ENCODE measurements around the gene FBXL20.
"Not testable (repeated sequence)": the region's sequence is repeated elsewhere in the genome, so short reads cannot be mapped to it uniquely, and the experiment has no call there.

FBXL20 gene

GRCh38 chr17:39332092-39332491, 69.3 kb downstream of the FBXL20 start:
- no peak for DNase-seq (ENCODE audit: low spot score)

- no peak for DNase-seq (ENCODE audit: low spot score)
These were observed 72.6 kb downstream of the FBXL20 start for GRCh38 chr17:39328815-39329214.

DNA sequence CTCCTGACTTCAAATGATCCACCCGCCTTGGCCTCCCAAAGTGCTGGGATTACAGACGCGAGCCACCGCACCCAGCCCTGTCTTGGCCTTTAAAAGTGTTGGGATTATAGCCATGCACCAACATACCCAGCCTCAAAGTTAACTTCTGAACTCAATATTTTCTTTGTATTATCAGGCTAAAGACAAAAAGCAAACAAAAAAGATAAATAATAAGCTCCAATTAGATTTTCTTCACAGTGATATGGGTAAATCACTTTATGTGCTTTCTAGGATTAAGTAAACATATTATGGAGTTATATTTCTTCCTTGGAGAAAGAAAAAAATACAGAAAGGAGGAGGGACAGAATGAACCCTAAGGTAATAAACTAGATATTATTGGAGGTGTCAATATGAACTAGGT, 74.3 kb downstream of the FBXL20 start:
- DNase-seq (ENCODE audit: low spot score): no peak

GRCh38 chr17:39325528-39326240, 75.7 kb downstream of the FBXL20 start:
- DNase-seq (ENCODE audit: low spot score): no peak

- DNase-seq (ENCODE audit: low spot score): no peak
These were observed 82.8 kb downstream of the FBXL20 start for GRCh38 chr17:39318636-39319035.

GRCh38 chr17:39306509-39307212, 94.8 kb downstream of the FBXL20 start:
- no peak for DNase-seq (ENCODE audit: low spot score)

- DNase-seq (ENCODE audit: low spot score): no peak
These were observed 95.4 kb downstream of the FBXL20 start for GRCh38 chr17:39305978-39306377.

GRCh38 chr17:39304188-39304587, 97.2 kb downstream of the FBXL20 start:
- DNase-seq (ENCODE audit: low spot score): no peak

DNA sequence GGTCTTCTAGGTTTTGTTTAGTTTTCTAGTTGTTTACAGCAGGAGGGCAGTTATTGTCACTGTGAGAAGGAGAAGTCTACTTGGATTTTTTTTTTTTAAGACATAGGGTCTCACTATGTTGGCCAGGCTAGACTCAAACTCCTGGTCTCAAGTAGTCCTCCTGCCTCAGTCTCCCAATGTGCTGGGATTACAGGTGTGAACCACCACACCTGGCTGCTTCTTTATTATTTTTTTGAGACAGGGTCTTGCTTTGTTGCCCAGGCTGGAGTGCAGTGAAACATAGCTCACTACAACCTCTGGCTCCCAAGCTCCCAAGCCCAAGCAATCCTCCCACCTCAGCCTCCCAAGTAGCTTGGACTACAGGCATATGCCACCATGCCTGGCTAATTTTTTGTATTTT, 107.4 kb downstream of the FBXL20 start:
- DNase-seq (ENCODE audit: low spot score): no peak

DNA sequence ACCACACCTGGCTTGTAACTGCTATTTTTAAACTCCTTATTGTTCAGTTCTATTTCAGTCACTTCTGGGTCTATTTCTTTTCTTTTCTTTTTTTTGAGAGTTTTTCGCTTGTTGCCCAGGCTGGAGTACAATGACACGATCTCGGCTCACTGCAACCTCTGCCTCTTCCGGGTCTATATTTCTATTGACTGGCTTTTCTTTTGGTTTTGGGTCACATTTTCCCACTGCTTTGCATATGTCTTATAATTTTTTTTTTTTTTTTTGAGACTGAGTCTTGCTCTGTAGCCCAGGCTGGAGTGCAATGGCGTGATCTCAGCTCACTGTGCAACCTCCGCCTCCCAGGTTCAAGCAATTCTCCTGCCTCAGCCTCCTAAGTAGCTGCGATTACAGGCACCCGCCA, 108.9 kb downstream of the FBXL20 start:
- DNase-seq (ENCODE audit: low spot score): not testable (repeated sequence)

- DNase-seq (ENCODE audit: low spot score): not testable (repeated sequence)
These were observed 114.9 kb downstream of the FBXL20 start for GRCh38 chr17:39286513-39286912.

- DNase-seq (ENCODE audit: low spot score): no peak
These were observed 116.7 kb downstream of the FBXL20 start for GRCh38 chr17:39284685-39285084.

DNA sequence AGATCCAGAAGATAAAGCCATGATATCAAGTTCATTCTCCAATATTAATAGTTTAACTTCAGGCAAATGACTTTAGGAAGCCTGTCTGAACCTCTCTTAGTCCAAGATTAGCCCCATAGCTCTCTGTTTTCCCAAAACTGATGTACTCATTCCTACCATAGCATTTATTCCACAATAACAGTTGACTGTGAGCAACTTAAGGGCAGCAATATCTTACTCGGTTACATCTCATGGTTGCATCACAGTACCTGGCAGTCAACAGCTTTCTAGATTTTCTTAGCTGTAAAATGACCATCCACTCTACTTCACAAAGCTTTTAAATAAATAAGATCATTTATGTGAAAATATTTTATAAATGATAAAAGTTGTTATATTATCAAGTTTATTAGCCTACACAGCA, 117.5 kb downstream of the FBXL20 start:
- no peak for DNase-seq (ENCODE audit: low spot score)

DNA sequence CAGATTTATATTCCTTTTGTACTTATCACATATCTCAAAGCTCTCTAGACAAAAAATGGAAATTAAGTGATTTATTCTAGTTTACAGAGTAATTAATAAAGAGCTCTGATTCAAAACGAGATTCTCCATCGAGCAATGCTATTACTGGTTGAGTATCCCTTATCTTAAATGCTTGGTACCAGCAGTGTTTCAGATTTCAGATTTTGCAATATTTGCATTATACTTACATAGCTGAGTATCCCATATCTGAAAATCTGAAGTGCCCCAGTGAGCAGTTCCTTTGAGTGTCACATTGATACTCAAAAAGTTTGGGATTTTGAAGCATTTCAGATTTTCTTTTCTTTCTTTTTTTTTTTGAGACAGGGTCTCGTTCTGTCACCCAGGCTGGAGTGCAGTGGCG, 118.3 kb downstream of the FBXL20 start:
- no peak for DNase-seq (ENCODE audit: low spot score)

DNA sequence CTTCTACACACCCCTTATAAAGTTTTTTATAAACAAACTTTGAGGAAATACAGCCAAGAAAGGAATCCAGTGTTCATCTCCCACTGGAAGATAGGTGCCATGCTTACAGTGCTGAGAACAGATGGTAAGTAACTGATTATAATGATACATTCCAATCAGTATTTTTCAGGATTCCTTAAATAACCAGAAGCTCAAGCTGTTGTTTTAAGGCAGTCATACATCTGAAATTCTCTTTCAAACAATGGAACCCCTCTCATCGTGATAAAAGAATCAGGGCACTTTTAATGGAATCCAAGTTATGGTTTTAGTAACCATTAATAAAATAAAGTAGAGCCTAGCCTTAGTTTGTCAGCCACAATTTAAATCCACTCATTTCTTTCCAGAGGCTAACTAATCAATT, 119.6 kb downstream of the FBXL20 start:
- no peak for DNase-seq (ENCODE audit: low spot score)

GRCh38 chr17:39278246-39278645, 123.2 kb downstream of the FBXL20 start:
- DNase-seq (ENCODE audit: low spot score): not testable (repeated sequence)

DNA sequence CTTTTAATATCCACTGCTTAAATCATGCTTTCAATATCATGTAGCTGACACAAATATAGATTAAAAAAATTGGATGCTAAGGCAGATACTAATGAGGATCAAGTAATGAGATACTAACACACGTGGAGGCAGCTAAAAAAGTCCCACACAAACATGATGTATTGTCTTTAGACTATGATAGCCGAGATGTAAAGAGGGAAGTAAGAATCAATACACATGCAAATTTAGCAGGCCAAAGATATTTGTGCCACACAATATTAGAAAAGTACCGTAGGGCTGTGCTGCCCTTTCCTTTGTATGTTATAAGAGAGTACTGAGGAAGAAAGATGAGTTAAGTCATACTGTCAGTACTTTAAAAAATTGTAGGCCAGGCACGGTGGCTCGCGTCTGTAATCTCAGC, 124.3 kb downstream of the FBXL20 start:
- no peak for DNase-seq (ENCODE audit: low spot score)

DNA sequence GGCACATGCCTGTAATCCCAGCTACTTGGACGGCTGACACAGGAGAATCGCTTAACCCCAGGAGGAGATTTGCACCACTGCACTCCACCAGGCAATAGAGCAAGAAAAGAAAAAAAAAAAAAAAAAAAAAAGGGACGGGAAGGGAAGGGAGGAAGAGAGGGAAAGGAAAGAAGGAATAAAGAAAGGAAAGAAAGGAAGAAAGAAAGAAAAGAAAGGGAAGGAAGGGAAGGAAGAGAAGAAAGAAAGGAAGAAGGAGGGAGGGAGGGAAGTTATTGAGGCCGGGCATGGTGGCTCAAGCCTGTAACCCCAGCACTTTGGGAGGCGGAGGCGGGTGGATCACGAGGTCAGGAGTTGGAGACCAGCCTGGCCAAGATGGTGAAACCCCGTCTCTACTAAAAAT, 125.3 kb downstream of the FBXL20 start:
- no peak for DNase-seq (ENCODE audit: low spot score)

DNA sequence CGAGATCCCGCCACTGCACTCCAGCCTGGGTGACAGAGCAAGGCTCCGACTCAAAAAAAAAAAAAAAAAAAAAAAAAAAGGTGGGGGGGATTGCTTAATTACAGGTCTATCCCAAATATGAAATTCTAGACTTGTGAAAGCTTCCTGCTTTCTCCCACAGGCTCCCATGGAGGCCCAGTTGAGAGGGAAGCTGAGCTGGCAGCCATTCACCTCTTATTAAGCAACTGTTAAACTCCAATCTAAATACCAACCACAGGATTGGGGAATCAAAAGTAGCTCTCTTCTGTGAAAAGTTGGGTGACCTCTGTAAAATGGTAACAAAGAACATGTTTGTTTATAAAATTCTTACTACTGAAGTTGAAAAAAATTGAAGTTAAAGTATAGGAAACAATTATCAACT, 129.9 kb downstream of the FBXL20 start:
- DNase-seq (ENCODE audit: low spot score): no peak

GRCh38 chr17:39270923-39271322, 130.5 kb downstream of the FBXL20 start:
- DNase-seq (ENCODE audit: low spot score): no peak

DNA sequence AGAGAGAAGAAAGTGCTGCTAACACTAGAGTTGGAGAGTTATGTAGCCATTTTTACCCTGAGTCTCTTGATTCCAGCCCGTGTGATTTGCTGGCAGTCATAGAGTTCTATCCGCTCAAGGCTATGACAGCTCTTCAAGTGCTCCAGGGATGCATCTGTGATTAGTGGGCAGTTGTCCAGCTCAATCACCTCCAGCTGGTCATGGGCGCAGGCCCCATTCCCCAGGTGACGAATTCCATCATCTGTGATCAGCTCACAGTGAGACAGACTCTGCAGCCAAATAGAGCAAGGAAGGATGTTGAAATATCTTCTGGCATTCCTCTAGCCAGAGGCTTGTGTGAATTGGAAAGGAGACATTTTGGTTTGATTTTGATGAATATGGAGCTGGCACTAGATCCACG, 137.3 kb downstream of the FBXL20 start:
- DNase-seq (ENCODE audit: low spot score): no peak

DNA sequence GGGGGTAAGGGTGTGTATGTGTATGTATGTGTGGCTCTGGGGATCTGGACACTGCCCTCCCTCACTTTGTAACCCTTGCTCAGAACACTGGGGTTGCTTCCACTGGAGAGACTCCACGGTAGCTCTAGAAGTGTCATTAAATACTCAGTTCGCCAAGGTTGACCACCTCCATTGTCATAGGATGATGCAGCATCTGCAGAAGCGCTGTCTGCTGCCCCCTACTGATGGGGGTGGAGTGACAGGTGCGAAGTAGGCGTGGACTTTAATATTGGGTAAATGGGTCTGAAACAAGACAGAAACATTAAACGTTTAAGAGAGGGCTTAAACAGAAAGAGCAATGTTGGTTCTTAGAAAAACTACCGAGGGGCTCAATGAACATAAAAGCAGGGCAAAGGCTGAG, 140.1 kb downstream of the FBXL20 start:
- DNase-seq (ENCODE audit: low spot score): no peak

DNA sequence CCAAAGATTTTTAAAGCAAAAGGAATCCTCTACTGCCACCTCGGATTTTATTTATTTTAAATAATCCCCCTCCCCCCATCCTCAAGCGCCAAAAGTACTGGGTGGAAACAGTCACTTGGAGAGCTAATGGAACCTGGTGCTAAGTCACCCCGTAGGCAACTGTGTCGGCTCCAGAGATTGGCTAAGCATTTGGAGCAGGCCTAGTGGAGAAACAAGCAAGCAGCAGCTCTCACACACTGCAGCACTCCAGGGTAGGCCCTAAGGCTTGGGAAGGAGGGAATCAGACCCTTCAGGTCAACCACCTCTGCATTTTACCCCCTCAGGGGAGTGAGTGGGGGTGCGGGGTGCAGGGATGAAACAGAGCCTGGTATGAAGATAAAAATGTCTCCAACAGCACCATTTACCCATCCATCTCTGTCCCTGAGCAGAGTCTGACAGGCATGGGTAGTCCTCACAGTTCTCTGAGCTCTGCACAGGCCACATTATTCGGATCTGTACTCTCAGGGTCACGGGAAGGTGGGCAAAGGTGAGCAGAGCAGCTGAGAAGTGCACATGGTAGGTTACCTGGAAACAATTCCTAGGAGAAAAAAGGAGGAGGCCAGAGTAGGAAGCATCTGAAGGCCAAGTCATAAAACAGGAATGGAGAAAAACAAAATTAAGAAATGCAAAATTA, 148.5 kb downstream of the FBXL20 start:
- DNase-seq (ENCODE audit: low spot score): no peak

All from LoVo (cell line).